GM12875 (cell line): ENCODE results near the gene DUSP5.

Experiments
- H3K4me3 ChIP-seq: one replicate; pipeline ENCODE4 v1.5.1; 2011; ENCODE audit warnings: low read depth, low read length, control low read depth
- TF ChIP-seq, protein P1 (sequence below): IDR thresholded peaks from 2 replicates; pipeline ENCODE4 v1.5.1; 2011; ENCODE audit warnings: low read depth, mild to moderate bottlenecking, control low read depth, inconsistent platforms, low read length, moderate library complexity, borderline replicate concordance; ENCODE audit not compliant: insufficient read depth

Gene DUSP5

DNA sequence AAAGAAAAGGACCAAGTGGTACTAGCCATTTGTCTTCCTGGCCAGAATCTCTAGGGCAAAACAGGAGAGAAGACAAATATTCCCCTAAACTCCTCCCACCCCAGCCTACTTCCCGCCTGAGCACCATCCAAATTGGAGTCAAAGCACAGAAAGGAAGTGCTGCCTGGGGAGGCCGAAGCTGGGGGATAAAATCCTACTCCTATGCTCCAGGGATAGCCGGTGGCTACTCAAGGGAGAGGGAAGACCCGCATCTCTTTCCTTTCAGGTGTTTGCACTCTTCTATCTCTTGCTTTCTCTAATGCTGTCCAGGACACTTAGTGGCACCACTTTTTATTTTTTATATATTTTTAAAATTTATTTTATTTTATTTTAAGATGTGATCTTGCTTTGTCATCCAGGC is 7.1 kb upstream of the DUSP5 start:
- H3K4me3 ChIP-seq = no peak overlapping the region
- TF ChIP-seq, protein P1, sequence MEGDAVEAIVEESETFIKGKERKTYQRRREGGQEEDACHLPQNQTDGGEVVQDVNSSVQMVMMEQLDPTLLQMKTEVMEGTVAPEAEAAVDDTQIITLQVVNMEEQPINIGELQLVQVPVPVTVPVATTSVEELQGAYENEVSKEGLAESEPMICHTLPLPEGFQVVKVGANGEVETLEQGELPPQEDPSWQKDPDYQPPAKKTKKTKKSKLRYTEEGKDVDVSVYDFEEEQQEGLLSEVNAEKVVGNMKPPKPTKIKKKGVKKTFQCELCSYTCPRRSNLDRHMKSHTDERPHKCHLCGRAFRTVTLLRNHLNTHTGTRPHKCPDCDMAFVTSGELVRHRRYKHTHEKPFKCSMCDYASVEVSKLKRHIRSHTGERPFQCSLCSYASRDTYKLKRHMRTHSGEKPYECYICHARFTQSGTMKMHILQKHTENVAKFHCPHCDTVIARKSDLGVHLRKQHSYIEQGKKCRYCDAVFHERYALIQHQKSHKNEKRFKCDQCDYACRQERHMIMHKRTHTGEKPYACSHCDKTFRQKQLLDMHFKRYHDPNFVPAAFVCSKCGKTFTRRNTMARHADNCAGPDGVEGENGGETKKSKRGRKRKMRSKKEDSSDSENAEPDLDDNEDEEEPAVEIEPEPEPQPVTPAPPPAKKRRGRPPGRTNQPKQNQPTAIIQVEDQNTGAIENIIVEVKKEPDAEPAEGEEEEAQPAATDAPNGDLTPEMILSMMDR = no peak

DNA sequence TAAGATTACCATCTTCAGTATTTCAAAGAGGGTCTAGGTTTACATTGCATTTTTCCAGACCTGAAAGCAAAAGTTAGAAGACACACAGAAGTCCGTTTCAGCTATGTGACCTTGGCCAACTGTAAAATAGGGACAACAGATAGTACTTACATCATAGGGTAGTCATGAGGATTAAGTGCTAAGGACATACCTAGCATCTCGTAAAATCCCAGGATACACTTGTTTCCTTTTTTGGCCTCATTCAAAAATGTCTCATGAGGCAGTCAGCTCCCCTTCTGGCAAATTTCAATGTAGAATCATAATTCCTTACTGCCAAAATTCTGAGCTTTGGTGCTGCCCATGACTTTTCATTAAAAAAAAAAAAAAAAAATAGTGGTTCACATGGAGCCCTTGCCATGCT is 6.4 kb upstream of the DUSP5 start:
- TF ChIP-seq, protein P1 = no peak
- no peak overlapping the region for H3K4me3 ChIP-seq

DNA sequence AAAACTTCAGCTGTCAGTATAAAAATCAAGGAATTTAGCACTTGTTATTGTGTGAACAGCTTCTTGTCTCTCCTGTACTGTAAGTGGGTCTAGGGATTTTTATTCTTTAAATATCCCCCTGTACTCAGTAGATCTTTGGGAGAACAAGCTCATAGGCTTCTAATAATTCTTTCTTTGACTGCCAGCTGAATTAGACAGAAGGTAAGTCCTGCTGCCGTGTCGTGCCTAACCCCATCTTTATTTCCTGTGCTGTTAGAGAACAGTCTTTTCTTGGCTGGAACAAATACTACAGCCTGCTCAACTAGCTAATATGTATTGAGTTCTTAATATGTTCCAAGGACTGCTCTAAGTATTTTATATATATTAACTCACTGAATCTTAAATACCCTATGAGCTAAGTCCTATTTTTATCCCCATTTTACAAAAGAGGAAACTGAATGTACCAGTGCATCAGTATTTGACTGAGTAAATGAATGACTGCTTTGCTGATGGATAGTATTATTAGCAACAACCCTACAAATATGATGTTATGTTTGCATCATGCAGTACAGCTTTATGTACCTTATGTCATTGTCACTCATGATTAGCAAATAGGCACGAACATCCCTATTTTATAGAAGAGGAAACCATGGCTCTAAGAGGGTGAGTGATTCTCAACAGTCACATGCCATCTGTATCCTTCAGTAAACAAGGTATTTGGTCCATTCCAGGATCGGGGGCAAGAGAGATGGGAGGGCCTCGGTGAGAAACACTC is 5.5 kb upstream of the DUSP5 start:
- TF ChIP-seq, protein P1 = no peak
- H3K4me3 ChIP-seq = no peak overlapping the region

DNA sequence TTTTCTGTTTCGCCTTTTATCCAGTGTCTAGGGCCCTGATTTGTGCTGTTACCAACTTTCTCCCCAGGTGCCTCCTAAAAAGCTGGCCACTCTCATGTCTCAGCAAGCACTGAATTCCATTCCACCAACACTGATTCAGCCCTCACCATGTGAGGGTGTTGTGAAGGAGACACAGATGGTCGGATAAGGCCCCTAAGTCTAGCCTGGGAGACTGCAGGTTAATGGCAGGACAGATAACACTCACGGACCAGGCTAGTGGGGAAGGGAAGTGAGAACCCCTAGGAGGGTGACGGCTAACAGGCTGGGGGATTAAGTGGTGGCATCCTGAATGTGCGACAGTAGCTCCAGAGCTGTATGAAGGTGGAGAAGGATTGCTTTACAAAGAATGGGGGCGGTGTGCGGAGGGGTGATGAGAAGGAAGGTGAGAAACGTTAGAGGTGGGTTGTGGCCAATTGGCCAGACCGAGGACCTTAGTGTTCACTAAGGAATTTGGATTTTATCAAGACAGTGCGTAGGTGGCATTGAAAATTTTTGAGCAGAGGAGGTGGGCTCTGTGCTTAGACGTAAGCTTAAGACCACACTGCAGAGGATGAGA is 3.8 kb upstream of the DUSP5 start:
- TF ChIP-seq, protein P1 = no peak
- H3K4me3 ChIP-seq = no peak overlapping the region

DNA sequence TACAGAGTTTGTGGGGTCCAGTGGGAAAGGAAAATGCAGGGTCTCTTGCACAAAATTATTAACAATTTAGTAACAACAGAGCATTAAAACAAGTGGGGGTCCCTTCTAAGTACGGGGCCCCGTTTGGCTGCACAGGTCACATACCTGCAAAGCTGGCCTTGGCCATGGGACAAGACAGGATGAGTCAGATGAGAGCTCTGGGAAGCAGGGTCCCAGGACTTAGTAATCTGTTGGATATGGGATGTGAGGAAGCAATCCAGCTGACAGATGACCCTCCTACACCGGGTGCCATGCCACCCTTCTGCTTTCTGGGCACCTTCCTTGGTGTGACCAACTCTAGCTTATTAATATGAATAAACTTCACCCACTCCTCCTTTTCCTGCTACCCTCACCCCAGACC is 3.2 kb upstream of the DUSP5 start:
- TF ChIP-seq, protein P1 = no peak
- H3K4me3 ChIP-seq = no peak overlapping the region

DNA sequence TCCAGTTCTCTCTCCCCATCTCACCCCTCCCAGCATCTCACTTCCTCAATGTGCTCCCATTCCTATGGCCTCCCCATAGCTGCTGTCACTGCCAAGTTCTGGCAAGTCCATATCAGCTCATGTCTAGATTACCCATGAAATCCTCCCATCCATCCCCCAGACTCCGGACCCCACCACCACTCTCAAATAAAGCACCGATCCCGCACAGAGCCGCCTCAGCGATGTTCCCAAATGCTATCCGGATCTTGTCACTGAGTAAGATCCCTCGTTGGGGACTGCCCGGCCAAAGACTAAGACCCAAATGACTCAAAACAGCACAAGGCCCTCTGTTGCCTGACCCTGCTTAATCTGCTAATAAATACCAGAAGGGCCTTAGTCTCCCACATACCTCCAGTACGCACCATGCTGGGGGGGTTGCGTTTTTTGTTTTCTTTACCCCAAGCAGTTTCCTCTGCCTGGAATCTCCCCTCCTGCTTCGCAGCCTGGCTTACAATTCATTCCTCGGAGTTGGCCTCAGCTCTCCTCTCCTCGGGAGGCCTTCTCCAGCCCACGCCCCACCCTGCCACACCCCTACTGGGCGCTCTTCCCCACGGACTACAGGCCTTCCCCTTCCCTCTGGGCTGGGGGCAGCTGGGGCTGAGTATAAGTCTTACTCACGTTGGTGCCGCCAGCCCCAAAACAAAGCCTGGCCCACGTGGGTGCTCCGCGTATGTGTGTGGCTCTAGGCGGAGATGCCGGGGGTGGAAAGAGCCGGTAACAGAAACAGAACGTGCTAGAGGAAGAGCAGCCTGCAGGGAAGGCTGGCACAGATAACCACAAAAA is 1.8 kb upstream of the DUSP5 start:
- H3K4me3 ChIP-seq = peak overlapping the region; percentile 71

More for the DNA sequence above, 1.8 kb upstream of the DUSP5 start:
- TF ChIP-seq, protein P1 = no peak
